Neural progenitor cell (in vitro differentiated cells): ENCODE measurements around the gene NCKAP5.

Experiments used
- CTCF ChIP-seq: fragments of 200-600 bp; sonication (generic); IDR thresholded peaks from 2 replicates; pipeline ENCODE4 v1.5.1; 2017; ENCODE audit warnings: antibody characterized with exemption, mild to moderate bottlenecking
- EZH2phosphoT487 ChIP-seq: fragments of 200-600 bp; sonication (generic); IDR thresholded peaks from 2 replicates; pipeline ENCODE4 v1.6.1; 2017; ENCODE audit warnings: antibody characterized with exemption

- TF ChIP-seq CTCF (no peak), EZH2phosphoT487 (no peak)
These were observed 358.9 kb downstream of the NCKAP5 start for GRCh38 chr2:133209325-133209724.
